Kidney (tissue), 14 donors: Measurements from ENCODE around the gene RECK. TPM values are rescaled to one million over a fixed set of nuclear protein-coding genes. Genes with fewer than 3 reads are reported as not detected.

ENCODE experiments used
- DNase-seq, 5 donors: peaks; one replicate each; pipeline ENCODE4 v3.0.0-alpha.2; 2013 to 2020
- FAIRE-seq: peaks from 2 replicates; lab custom pipeline; 2012; peaks lifted over from hg19 to GRCh38; lab: Jason Lieb, UNC
- H3K27ac ChIP-seq, 2 donors: one replicate each; pipeline ENCODE4 v1.7.0; 2013; ENCODE audit warnings: low read depth in 2 of 2, low read length in 2 of 2, inconsistent platforms in 1 of 2
- H3K27me3 ChIP-seq: one replicate; pipeline ENCODE4 v1.7.1; 2013; ENCODE audit warnings: low read length, inconsistent platforms; ENCODE audit not compliant: control insufficient read depth, insufficient read depth
- H3K36me3 ChIP-seq, 3 donors: one replicate each; pipeline versions ENCODE4 v1.7.0 to v1.7.1; 2013; ENCODE audit warnings: low read length in 3 of 3, control low read depth in 1 of 3, inconsistent platforms in 1 of 3; ENCODE audit not compliant: insufficient read depth in 3 of 3, control insufficient read depth in 2 of 3
- H3K4me1 ChIP-seq, 3 donors: one replicate each; pipeline versions ENCODE4 v1.7.0 to v1.7.1; 2013; ENCODE audit warnings: low read length in 3 of 3, inconsistent platforms in 1 of 3, low read depth in 1 of 3; ENCODE audit not compliant: control insufficient read depth in 2 of 3, insufficient read depth in 2 of 3
- H3K4me3 ChIP-seq, 3 donors: one replicate each; pipeline versions ENCODE4 v1.7.0 to v1.8.1; 2013; ENCODE audit warnings: low read length in 3 of 3, control low read depth in 1 of 3, inconsistent platforms in 1 of 3
- H3K9ac ChIP-seq, 3 donors: one replicate each; pipeline versions ENCODE4 v1.7.0 to v1.7.1; 2013; ENCODE audit warnings: low read length in 3 of 3, control low read depth in 1 of 3, inconsistent platforms in 1 of 3
- H3K9me3 ChIP-seq, 3 donors: one replicate each; pipeline versions ENCODE4 v1.7.0 to v1.7.1; 2013; ENCODE audit warnings: low read length in 3 of 3, control low read depth in 1 of 3, inconsistent platforms in 1 of 3; ENCODE audit not compliant: control insufficient read depth in 2 of 3, insufficient read depth in 1 of 3
- CTCF ChIP-seq: IDR thresholded peaks from 3 replicates; pipeline ENCODE4 v1.5.1; 2012; ENCODE audit warnings: mild to moderate bottlenecking, moderate library complexity, borderline replicate concordance; ENCODE audit not compliant: insufficient read depth; ENCODE audit errors: extremely low read depth
- intact Hi-C: fragments of 100-400 bp; cut with DNase I; formaldehyde crosslinking; loops from one replicate; pipeline ENCODE4 v1.11.1; 2022
- polyA plus RNA-seq: library from polyadenylated mRNA; stranded (reverse); fragments of 350-450 nt; fragmentation: Illumina TruSeq; extraction: RNeasy Lipid Tissue Mini Kit (QIAGEN cat#74804); gene quantifications from one replicate; pipeline ENCODE4 v1.2.3, GENCODE V29; 2014; ENCODE audit warnings: low read depth, low replicate concordance; ENCODE audit not compliant: insufficient read depth
- total RNA-seq: library from RNA; stranded (reverse); fragmentation: NEBNext Ultra II Directional; extraction: Animal tissue kit (Norgen Biotek cat#: 25700); gene quantifications from one replicate; pipeline ENCODE4 v1.2.1, GENCODE V29; 2021
- donor health status: control.
- donor health status: control.
- donor health status: control.
- donor health status: control.
- donor health status: control.
- donor health status: DM: yes; HTN: yes; CAD: no.
- donor health status: Normal renal cell carcinoma (clear cell type).

The RECK gene
- total and polyA plus RNA-seq, 2 donors from 2014 or later = 4.5 to 10.4 TPM

- no peak for TF ChIP-seq CTCF
- no peak overlapping the region for H3K27ac ChIP-seq
- no peak overlapping the region for H3K9ac ChIP-seq
- no peak for DNase-seq
- no peak overlapping the region for H3K4me3 ChIP-seq
- H3K27me3 ChIP-seq = no peaks in the 10 kb centered on the region
- H3K4me1 ChIP-seq = peaks cover 0 to 4% (median 2%) of the 10 kb centered on the region in 3 donors
- no peaks in the 10 kb centered on the region for H3K9me3 ChIP-seq
- FAIRE-seq = no peak
- intact Hi-C loops = no loop called here
- H3K36me3 ChIP-seq = no peaks in the 10 kb centered on the region
Measured at GRCh38 chr9:36092509-36093215, 55.9 kb downstream of the RECK start.

- FAIRE-seq (no peak), DNase-seq (no peak)
- Histone ChIP-seq H3K9ac (no peak overlapping the region), H3K27me3 (no peaks in the 10 kb centered on the region), H3K36me3 (no peaks in the 10 kb centered on the region), H3K27ac (no peak overlapping the region), H3K4me3 (no peak overlapping the region), H3K9me3 (no peaks in the 10 kb centered on the region), H3K4me1 (peaks cover 0 to 4% (median 2%) of the 10 kb centered on the region in 3 donors)
- intact Hi-C loops = no loop called here
- TF ChIP-seq CTCF = no peak
Measured at GRCh38 chr9:36093384-36093783, 56.7 kb downstream of the RECK start.

- H3K9me3 ChIP-seq = no peaks in the 10 kb centered on the region
- H3K4me1 ChIP-seq = no peaks in the 10 kb centered on the region
- H3K4me3 ChIP-seq = no peak overlapping the region
- no peaks in the 10 kb centered on the region for H3K27me3 ChIP-seq
- H3K27ac ChIP-seq = no peak overlapping the region
- FAIRE-seq = no peak
- intact Hi-C loops = no loop called here
- no peak for DNase-seq
- no peak overlapping the region for H3K9ac ChIP-seq
- H3K36me3 ChIP-seq = no peaks in the 10 kb centered on the region
- TF ChIP-seq CTCF = no peak
Measured at GRCh38 chr9:36099718-36100117, 63.0 kb downstream of the RECK start.

- Histone ChIP-seq H3K9me3 (no peaks in the 10 kb centered on the region), H3K4me3 (no peak overlapping the region), H3K27ac (no peak overlapping the region), H3K9ac (no peak overlapping the region), H3K27me3 (no peaks in the 10 kb centered on the region), H3K36me3 (no peaks in the 10 kb centered on the region), H3K4me1 (no peaks in the 10 kb centered on the region)
- intact Hi-C loops = no loop called here
- no peak for TF ChIP-seq CTCF
- peak in 2 of 5 donors; percentile 21 to 40 for DNase-seq
- no peak for FAIRE-seq
Measured at GRCh38 chr9:36100532-36100931, 63.8 kb downstream of the RECK start.
